Esophagus squamous epithelium (tissue), 4 donors: ENCODE results near the gene CHD2.

ENCODE experiments used
- CTCF ChIP-seq, 6 experiments: fragments of 450-650 bp in 4 of 6; fragments of 200-600 bp in 2 of 6; sonication (generic) in 2 of 6; IDR thresholded peaks; one replicate each; pipeline ENCODE4 v1.5.1; 2016 to 2019; ENCODE audit warnings: antibody characterized with exemption in 6 of 6, mild to moderate bottlenecking in 4 of 6, moderate library complexity in 4 of 6
- POLR2A ChIP-seq, 4 donors: fragments of 450-650 bp; IDR thresholded peaks; one replicate each; pipeline ENCODE4 v1.6.1; 2017; ENCODE audit warnings: antibody characterized with exemption in 4 of 4, mild to moderate bottlenecking in 4 of 4, moderate library complexity in 3 of 4

- TF ChIP-seq CTCF (IDR thresholded peaks at IDR 0.05), result no peak
- no peak for TF ChIP-seq POLR2A (IDR thresholded peaks at IDR 0.05)
Measured at GRCh38 chr15:92889390-92890107, 10.6 kb upstream of the CHD2 start.
